ENCODE results near the gene C19orf44.

The C19orf44 gene

GRCh38 chr19:16456652-16457194 lies 39.5 kb upstream of the C19orf44 start:
- Histone ChIP-seq H3K4me1 (ENCODE audit: insufficient read depth, insufficient read length) (peaks cover 30% of the 10 kb centered on the region), H3K4me3 (ENCODE audit: insufficient read length, low read depth) (no peak overlapping the region), H3K9me3 (ENCODE audit: insufficient read depth, low read length) (no peaks in the 10 kb centered on the region), H3K9ac (ENCODE audit: insufficient read length, low read depth) (peak overlapping the region; percentile 11), H3K27me3 (ENCODE audit: insufficient read depth, insufficient read length) (no peaks in the 10 kb centered on the region), H3K36me3 (ENCODE audit: insufficient read depth, insufficient read length, low read length) (peaks cover 4% of the 10 kb centered on the region)
- no peak for DNase-seq (ENCODE audit: low read depth, low spot score)
- no peak for TF ChIP-seq ZNF274 (IDR thresholded peaks at IDR 0.05; ENCODE audit: low read depth, low read length)
- no peak for TF ChIP-seq SUZ12 (IDR thresholded peaks at IDR 0.05; ENCODE audit: extremely low read depth, insufficient read depth, insufficient read length)
- no peak for TF ChIP-seq YY1 (IDR thresholded peaks at IDR 0.05; ENCODE audit: insufficient read depth, insufficient read length)

- Histone ChIP-seq H3K9ac (ENCODE audit: insufficient read length, low read depth) (peak overlapping the region; percentile 11), H3K9me3 (ENCODE audit: insufficient read depth, low read length) (no peaks in the 10 kb centered on the region), H3K36me3 (ENCODE audit: insufficient read depth, insufficient read length, low read length) (peaks cover 4% of the 10 kb centered on the region), H3K27me3 (ENCODE audit: insufficient read depth, insufficient read length) (no peaks in the 10 kb centered on the region), H3K4me1 (ENCODE audit: insufficient read depth, insufficient read length) (peaks cover 30% of the 10 kb centered on the region), H3K4me3 (ENCODE audit: insufficient read length, low read depth) (no peak overlapping the region)
- TF ChIP-seq ZNF274 (IDR thresholded peaks at IDR 0.05; ENCODE audit: low read depth, low read length) = no peak
- no peak for TF ChIP-seq YY1 (IDR thresholded peaks at IDR 0.05; ENCODE audit: insufficient read depth, insufficient read length)
- TF ChIP-seq SUZ12 (IDR thresholded peaks at IDR 0.05; ENCODE audit: extremely low read depth, insufficient read depth, insufficient read length) = no peak
- DNase-seq (ENCODE audit: low read depth, low spot score) = no peak
Measured at GRCh38 chr19:16457195-16457953, 38.8 kb upstream of the C19orf44 start.

GRCh38 chr19:16457954-16458331 lies 38.3 kb upstream of the C19orf44 start:
- TF ChIP-seq ZNF274 (IDR thresholded peaks at IDR 0.05; ENCODE audit: low read depth, low read length) = no peak
- no peak for TF ChIP-seq SUZ12 (IDR thresholded peaks at IDR 0.05; ENCODE audit: extremely low read depth, insufficient read depth, insufficient read length)
- no peak for TF ChIP-seq YY1 (IDR thresholded peaks at IDR 0.05; ENCODE audit: insufficient read depth, insufficient read length)
- Histone ChIP-seq H3K36me3 (ENCODE audit: insufficient read depth, insufficient read length, low read length) (peaks cover 9% of the 10 kb centered on the region), H3K27me3 (ENCODE audit: insufficient read depth, insufficient read length) (no peaks in the 10 kb centered on the region), H3K9me3 (ENCODE audit: insufficient read depth, low read length) (no peaks in the 10 kb centered on the region), H3K4me1 (ENCODE audit: insufficient read depth, insufficient read length) (peaks cover 34% of the 10 kb centered on the region), H3K4me3 (ENCODE audit: insufficient read length, low read depth) (no peak overlapping the region), H3K9ac (ENCODE audit: insufficient read length, low read depth) (peak overlapping the region; percentile 11)
- DNase-seq (ENCODE audit: low read depth, low spot score) = no peak

GRCh38 chr19:16458391-16459341 lies 37.5 kb upstream of the C19orf44 start:
- H3K36me3 ChIP-seq (ENCODE audit: insufficient read depth, insufficient read length, low read length) = peaks cover 13% of the 10 kb centered on the region
- H3K9ac ChIP-seq (ENCODE audit: insufficient read length, low read depth) = peak overlapping the region; percentile 47
- H3K9me3 ChIP-seq (ENCODE audit: insufficient read depth, low read length) = no peaks in the 10 kb centered on the region
- H3K4me3 ChIP-seq (ENCODE audit: insufficient read length, low read depth) = no peak overlapping the region
- H3K27me3 ChIP-seq (ENCODE audit: insufficient read depth, insufficient read length) = no peaks in the 10 kb centered on the region
- no peak for TF ChIP-seq YY1 (IDR thresholded peaks at IDR 0.05; ENCODE audit: insufficient read depth, insufficient read length)
- no peak for TF ChIP-seq SUZ12 (IDR thresholded peaks at IDR 0.05; ENCODE audit: extremely low read depth, insufficient read depth, insufficient read length)
- TF ChIP-seq ZNF274 (IDR thresholded peaks at IDR 0.05; ENCODE audit: low read depth, low read length) = no peak
- DNase-seq (ENCODE audit: low read depth, low spot score) = no peak
- H3K4me1 ChIP-seq (ENCODE audit: insufficient read depth, insufficient read length) = peaks cover 38% of the 10 kb centered on the region

- Histone ChIP-seq H3K36me3 (ENCODE audit: insufficient read depth, insufficient read length, low read length) (peaks cover 13% of the 10 kb centered on the region), H3K9ac (ENCODE audit: insufficient read length, low read depth) (no peak overlapping the region), H3K9me3 (ENCODE audit: insufficient read depth, low read length) (no peaks in the 10 kb centered on the region), H3K27me3 (ENCODE audit: insufficient read depth, insufficient read length) (no peaks in the 10 kb centered on the region), H3K4me3 (ENCODE audit: insufficient read length, low read depth) (no peak overlapping the region), H3K4me1 (ENCODE audit: insufficient read depth, insufficient read length) (peaks cover 37% of the 10 kb centered on the region)
- TF ChIP-seq SUZ12 (IDR thresholded peaks at IDR 0.05; ENCODE audit: extremely low read depth, insufficient read depth, insufficient read length) (no peak), ZNF274 (IDR thresholded peaks at IDR 0.05; ENCODE audit: low read depth, low read length) (no peak), YY1 (IDR thresholded peaks at IDR 0.05; ENCODE audit: insufficient read depth, insufficient read length) (no peak)
- no peak for DNase-seq (ENCODE audit: low read depth, low spot score)
Measured at GRCh38 chr19:16459680-16460079, 36.5 kb upstream of the C19orf44 start.

GRCh38 chr19:16460454-16460853 lies 35.7 kb upstream of the C19orf44 start:
- Histone ChIP-seq H3K9me3 (ENCODE audit: insufficient read depth, low read length) (no peaks in the 10 kb centered on the region), H3K27me3 (ENCODE audit: insufficient read depth, insufficient read length) (no peaks in the 10 kb centered on the region), H3K4me3 (ENCODE audit: insufficient read length, low read depth) (no peak overlapping the region), H3K36me3 (ENCODE audit: insufficient read depth, insufficient read length, low read length) (peaks cover 14% of the 10 kb centered on the region), H3K9ac (ENCODE audit: insufficient read length, low read depth) (no peak overlapping the region), H3K4me1 (ENCODE audit: insufficient read depth, insufficient read length) (peaks cover 37% of the 10 kb centered on the region)
- TF ChIP-seq SUZ12 (IDR thresholded peaks at IDR 0.05; ENCODE audit: extremely low read depth, insufficient read depth, insufficient read length) = no peak
- no peak for TF ChIP-seq YY1 (IDR thresholded peaks at IDR 0.05; ENCODE audit: insufficient read depth, insufficient read length)
- no peak for TF ChIP-seq ZNF274 (IDR thresholded peaks at IDR 0.05; ENCODE audit: low read depth, low read length)
- no peak for DNase-seq (ENCODE audit: low read depth, low spot score)

Measured in NT2/D1 (cell line).